ENCODE measurements around the gene FGF8.
A peak's percentile ranks its signal among the peaks of the same experiment; 100 is the strongest.
"Not testable (repeated sequence)": the region's sequence is repeated elsewhere in the genome, so short reads cannot be mapped to it uniquely, and the experiment has no call there.

The FGF8 gene

GRCh38 chr10:101775273-101776160 lies at the start of gene FGF8:
Gene FGF8, minus strand, starts transcription at chr10:101776114. Its CDS starts 214 bp downstream, at chr10:101775900.
- DNase-seq (ENCODE audit: low read depth), result no peak

- DNase-seq (ENCODE audit: low read depth), result no peak
These were observed 48.8 kb upstream of the FGF8 start for GRCh38 chr10:101824736-101825135.

- no peak for DNase-seq (ENCODE audit: low read depth)
These were observed 43.1 kb upstream of the FGF8 start for GRCh38 chr10:101818872-101819633.

- peak; percentile 99 for DNase-seq (ENCODE audit: low read depth)
These were observed 42.4 kb upstream of the FGF8 start, which contains the start of gene OGA for GRCh38 chr10:101818119-101818871. Gene OGA, minus strand, starts transcription at chr10:101818444. Its CDS starts 422 bp downstream, at chr10:101818022.

- DNase-seq (ENCODE audit: low read depth), result peak; percentile 80
These were observed 41.6 kb upstream of the FGF8 start for GRCh38 chr10:101817337-101818118.

- DNase-seq (ENCODE audit: low read depth), result no peak
These were observed 41.0 kb upstream of the FGF8 start for GRCh38 chr10:101816913-101817336.

- no peak for DNase-seq (ENCODE audit: low read depth)
These were observed 40.5 kb upstream of the FGF8 start for GRCh38 chr10:101816376-101816775.

- peak; percentile 32 for DNase-seq (ENCODE audit: low read depth)
These were observed 38.7 kb upstream of the FGF8 start for GRCh38 chr10:101814466-101815071.

- DNase-seq (ENCODE audit: low read depth), result no peak
These were observed 36.7 kb upstream of the FGF8 start for GRCh38 chr10:101812606-101813005.

GRCh38 chr10:101807158-101807557 lies 31.2 kb upstream of the FGF8 start:
- DNase-seq (ENCODE audit: low read depth), result no peak

GRCh38 chr10:101803511-101803910 lies 27.6 kb upstream of the FGF8 start:
- DNase-seq (ENCODE audit: low read depth), result no peak

- DNase-seq (ENCODE audit: low read depth), result no peak
These were observed 21.6 kb upstream of the FGF8 start for GRCh38 chr10:101797403-101798059.

- DNase-seq (ENCODE audit: low read depth), result no peak
These were observed 17.6 kb upstream of the FGF8 start for GRCh38 chr10:101793526-101793925.

- DNase-seq (ENCODE audit: low read depth), result no peak
These were observed 13.8 kb upstream of the FGF8 start for GRCh38 chr10:101789686-101790085.

- not testable (repeated sequence) for DNase-seq (ENCODE audit: low read depth)
These were observed 13.3 kb upstream of the FGF8 start for GRCh38 chr10:101789231-101789630.

- no peak for DNase-seq (ENCODE audit: low read depth)
These were observed 9.9 kb upstream of the FGF8 start for GRCh38 chr10:101785801-101786200.

GRCh38 chr10:101784558-101784957 lies 8.6 kb upstream of the FGF8 start:
- no peak for DNase-seq (ENCODE audit: low read depth)

GRCh38 chr10:101783736-101784118 lies 7.8 kb upstream of the FGF8 start:
- no peak for DNase-seq (ENCODE audit: low read depth)

- DNase-seq (ENCODE audit: low read depth), result no peak
These were observed 7.2 kb upstream of the FGF8 start, which contains the start of gene NPM3 for GRCh38 chr10:101782811-101783735. Gene NPM3, minus strand, starts transcription at chr10:101783446. Its CDS starts 56 bp downstream, at chr10:101783390.

Data from GM04503 (cell line).